Aortic smooth muscle cell (primary cell): ENCODE measurements around the gene MAIP1. TPM values are rescaled to one million over a fixed set of nuclear protein-coding genes. Genes with fewer than 3 reads are reported as not detected.

Experiments
- total RNA-seq: library from RNA; depleted of rRNA; stranded (reverse); fragments of >200 nt; gene quantifications from 2 replicates; pipeline ENCODE4 v1.2.3, GENCODE V29; 2014

The MAIP1 gene, protein sequence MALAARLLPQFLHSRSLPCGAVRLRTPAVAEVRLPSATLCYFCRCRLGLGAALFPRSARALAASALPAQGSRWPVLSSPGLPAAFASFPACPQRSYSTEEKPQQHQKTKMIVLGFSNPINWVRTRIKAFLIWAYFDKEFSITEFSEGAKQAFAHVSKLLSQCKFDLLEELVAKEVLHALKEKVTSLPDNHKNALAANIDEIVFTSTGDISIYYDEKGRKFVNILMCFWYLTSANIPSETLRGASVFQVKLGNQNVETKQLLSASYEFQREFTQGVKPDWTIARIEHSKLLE
- total RNA-seq, result 14.3 and 16.5 TPM in 2 replicates

DNA sequence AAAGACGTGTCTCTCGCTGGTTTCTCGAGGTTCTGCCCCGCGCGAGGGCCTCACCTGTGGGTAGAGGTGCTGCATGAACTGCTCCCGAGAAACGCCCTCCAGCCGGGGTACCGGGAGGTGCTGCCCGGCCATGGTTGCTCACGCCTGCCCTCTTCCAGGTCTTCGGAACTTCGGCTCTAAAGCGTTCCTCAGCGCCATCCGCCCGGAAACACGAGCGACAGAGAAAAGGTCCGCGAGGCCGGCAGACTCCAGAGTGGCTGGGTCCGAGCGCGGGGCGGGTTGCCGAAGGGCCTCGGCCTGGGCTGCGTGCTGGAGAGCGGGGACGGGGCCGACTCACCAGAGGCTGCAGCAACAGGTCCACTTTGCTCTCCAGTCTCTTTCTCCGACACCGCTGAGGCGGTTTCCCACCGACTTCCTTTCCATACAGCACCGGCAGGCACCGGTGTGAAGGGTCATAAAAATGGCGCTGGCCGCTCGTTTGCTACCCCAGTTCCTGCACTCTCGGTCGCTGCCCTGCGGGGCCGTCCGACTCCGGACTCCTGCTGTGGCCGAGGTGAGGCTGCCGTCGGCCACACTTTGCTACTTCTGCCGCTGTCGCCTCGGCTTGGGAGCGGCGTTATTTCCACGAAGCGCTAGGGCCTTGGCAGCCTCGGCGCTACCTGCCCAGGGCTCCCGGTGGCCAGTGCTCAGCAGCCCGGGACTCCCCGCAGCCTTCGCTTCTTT is at the start of gene MAIP1, which contains the start of gene TYW5:
MAIP1 (plus strand) TSS at position 244 of the 723 bp plus-strand sequence; CDS start at position 461, 217 bp downstream.
TYW5 (minus strand) TSS at position 153 of the 723 bp plus-strand sequence; CDS start at position 132, 21 bp downstream.

DNA sequence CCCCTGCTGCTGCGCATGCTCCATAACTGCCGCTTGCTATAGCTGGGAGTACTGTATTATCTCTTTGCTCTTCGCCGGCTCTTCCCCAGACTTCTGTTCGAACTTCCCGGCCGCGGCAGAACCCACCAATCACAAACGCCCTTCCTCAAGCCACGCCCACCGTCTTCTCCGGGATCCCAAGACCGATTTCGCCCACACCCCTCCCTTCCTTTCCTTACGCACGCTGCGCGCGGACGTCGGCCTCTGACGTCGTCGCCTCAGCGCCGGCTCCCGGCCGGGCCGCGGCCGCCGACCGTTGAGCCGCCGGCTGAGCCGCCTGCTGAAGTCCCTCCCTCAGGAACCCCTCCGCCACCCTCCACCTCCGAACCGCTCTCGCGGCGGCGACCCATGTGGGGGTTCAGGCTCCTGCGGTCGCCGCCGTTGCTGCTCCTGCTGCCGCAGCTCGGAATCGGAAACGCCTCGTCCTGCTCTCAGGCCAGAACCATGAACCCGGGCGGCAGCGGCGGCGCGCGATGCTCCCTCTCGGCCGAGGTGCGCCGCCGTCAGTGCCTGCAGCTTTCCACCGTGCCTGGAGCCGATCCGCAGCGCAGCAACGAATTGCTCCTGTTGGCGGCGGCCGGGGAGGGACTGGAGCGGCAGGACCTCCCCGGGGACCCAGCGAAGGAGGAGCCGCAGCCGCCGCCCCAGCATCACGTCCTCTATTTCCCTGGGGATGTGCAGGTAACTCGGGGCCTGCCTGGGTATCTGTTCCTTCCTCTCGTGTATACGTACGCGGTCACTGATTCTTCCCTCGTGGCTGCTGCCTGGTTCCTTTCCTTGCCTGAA is 44.1 kb upstream of the MAIP1 start, which contains the start of gene C2orf69:
C2orf69 (plus strand) TSS at position 242 of the 825 bp plus-strand sequence; CDS start at position 388, 146 bp downstream.

Other genes with a start within 250 kb of the MAIP1 start
- gene FTCDNL1, start 104.4 kb upstream of the MAIP1 start, total RNA-seq, result 0.37 and 0.53 TPM in 2 replicates
- 5.8 and 6.6 TPM in 2 replicates for gene C2orf69, start 44.3 kb upstream of the MAIP1 start, total RNA-seq
- 7.1 and 7.9 TPM in 2 replicates for gene TYW5, start 91 bp upstream of the MAIP1 start, total RNA-seq